Keratinocyte (primary cell): ENCODE data around the gene PLPP3. TPM values are rescaled to one million over a fixed set of nuclear protein-coding genes. Genes with fewer than 3 reads are reported as not detected.

Experiments
- DNase-seq: peaks from one replicate; pipeline ENCODE4 v3.0.0-alpha.2; 2011; ENCODE audit warnings: low read depth, missing footprints, low spot score
- FAIRE-seq: peaks from 2 replicates; lab custom pipeline; 2011; peaks lifted over from hg19 to GRCh38; lab: Jason Lieb, UNC
- H2AFZ ChIP-seq: 2 replicates; pipeline ENCODE4 v1.6.0; 2012; ENCODE audit warnings: low read length, control low read depth, inconsistent platforms; ENCODE audit not compliant: control insufficient read depth
- H3K27ac ChIP-seq: 2 replicates; pipeline ENCODE4 v1.5.1; 2011; ENCODE audit warnings: low read length; ENCODE audit not compliant: control insufficient read depth, insufficient read depth
- H3K27me3 ChIP-seq: 3 replicates; pipeline ENCODE4 v1.6.0; 2011; ENCODE audit warnings: low read length; ENCODE audit not compliant: control insufficient read depth, insufficient read depth; ENCODE audit errors: extremely low read depth
- H3K36me3 ChIP-seq, 2 experiments: 2 replicates in 1 of 2; 3 replicates in 1 of 2; pipeline ENCODE4 v1.5.1; 2011; ENCODE audit warnings: low read length in 2 of 2, mild to moderate bottlenecking in 1 of 2; ENCODE audit not compliant: control insufficient read depth in 2 of 2, insufficient read depth in 2 of 2; ENCODE audit errors: extremely low read depth in 1 of 2
- H3K4me1 ChIP-seq: 3 replicates; pipeline ENCODE4 v1.5.1; 2011; ENCODE audit warnings: low read length; ENCODE audit not compliant: control insufficient read depth, insufficient read depth; ENCODE audit errors: extremely low read depth
- H3K4me2 ChIP-seq: 3 replicates; pipeline ENCODE4 v1.6.0; 2011; ENCODE audit warnings: low read depth, low read length; ENCODE audit not compliant: control insufficient read depth, insufficient read depth; ENCODE audit errors: extremely low read depth
- H3K4me3 ChIP-seq, 3 experiments: fragments of 200-600 bp in 1 of 3; sonication (generic) in 1 of 3; 2 replicates in 2 of 3; 3 replicates in 1 of 3; pipeline ENCODE4 v1.5.1; 2011 to 2016; ENCODE audit warnings: low read length in 3 of 3, mild to moderate bottlenecking in 3 of 3, control low read depth in 2 of 3, inconsistent platforms in 1 of 3, low read depth in 1 of 3, mixed read lengths in 1 of 3, mixed run types in 1 of 3, moderate library complexity in 1 of 3; ENCODE audit not compliant: control insufficient read depth in 2 of 3, insufficient read depth in 2 of 3; ENCODE audit errors: extremely low read depth in 1 of 3
- H3K79me2 ChIP-seq: 2 replicates; pipeline ENCODE4 v1.6.0; 2012; ENCODE audit warnings: low read length; ENCODE audit not compliant: control insufficient read depth, insufficient read depth
- H3K9ac ChIP-seq: 3 replicates; pipeline ENCODE4 v1.6.0; 2011; ENCODE audit warnings: low read length; ENCODE audit not compliant: control insufficient read depth, insufficient read depth; ENCODE audit errors: extremely low read depth
- H3K9me1 ChIP-seq: 3 replicates; pipeline ENCODE4 v1.6.0; 2011; ENCODE audit warnings: low read length; ENCODE audit not compliant: control insufficient read depth, insufficient read depth; ENCODE audit errors: extremely low read depth
- H3K9me3 ChIP-seq: 2 replicates; pipeline ENCODE4 v1.5.1; 2012; ENCODE audit warnings: low read depth, low read length; ENCODE audit not compliant: control insufficient read depth
- H4K20me1 ChIP-seq: 3 replicates; pipeline ENCODE4 v1.6.0; 2011; ENCODE audit warnings: low read length; ENCODE audit not compliant: control insufficient read depth, insufficient read depth; ENCODE audit errors: extremely low read depth
- EZH2 ChIP-seq: IDR thresholded peaks from one replicate; pipeline ENCODE4 v1.6.1; 2012; ENCODE audit warnings: inconsistent platforms, mild to moderate bottlenecking, low read length, moderate library complexity
- dilution Hi-C: fragments of 300-500 bp; cut with MboI; formaldehyde crosslinking; loops from one replicate; pipeline ENCODE4 v1.7.0; 2020; ENCODE audit warnings: low sequenced_read_pairs; ENCODE audit not compliant: extremely low pct_ligation_motif_present
- polyA plus RNA-seq, 5 experiments: library from polyadenylated mRNA; depleted of rRNA in 3 of 5; stranded (reverse) in 3 of 5; stranded (forward) in 1 of 5; unstranded in 1 of 5; fragments of >200 nt; gene quantifications; 1 replicate in 1 of 5; 2 replicates in 3 of 5; 3 replicates in 1 of 5; pipeline versions ENCODE4 v1.2.1 to v1.2.3, GENCODE V29; 2011 to 2012; ENCODE audit warnings: missing spikeins in 2 of 5, low read depth in 1 of 5, low replicate concordance in 1 of 5
- TF ChIP-seq, protein P1 (sequence below), 3 experiments: IDR thresholded peaks in 1 of 3; conservative IDR thresholded peaks in 1 of 3; optimal IDR thresholded peaks in 1 of 3; 2 replicates in 2 of 3; 3 replicates in 1 of 3; pipeline versions ENCODE3 to v1.5.1; 2011; ENCODE audit warnings: low read length in 3 of 3, mild to moderate bottlenecking in 3 of 3, moderate library complexity in 2 of 3, control low read depth in 1 of 3, inconsistent platforms in 1 of 3; ENCODE audit not compliant: insufficient read depth in 2 of 3; ENCODE audit errors: extremely low read depth in 1 of 3

The PLPP3 gene
- polyA plus RNA-seq, 1 donor (not counting 4 experiments of a cell fraction or from before 2014, with no cell fraction given), result 4.0 TPM

- H3K9me3 ChIP-seq, result no peaks in the 10 kb centered on the region
- TF ChIP-seq, protein P1, sequence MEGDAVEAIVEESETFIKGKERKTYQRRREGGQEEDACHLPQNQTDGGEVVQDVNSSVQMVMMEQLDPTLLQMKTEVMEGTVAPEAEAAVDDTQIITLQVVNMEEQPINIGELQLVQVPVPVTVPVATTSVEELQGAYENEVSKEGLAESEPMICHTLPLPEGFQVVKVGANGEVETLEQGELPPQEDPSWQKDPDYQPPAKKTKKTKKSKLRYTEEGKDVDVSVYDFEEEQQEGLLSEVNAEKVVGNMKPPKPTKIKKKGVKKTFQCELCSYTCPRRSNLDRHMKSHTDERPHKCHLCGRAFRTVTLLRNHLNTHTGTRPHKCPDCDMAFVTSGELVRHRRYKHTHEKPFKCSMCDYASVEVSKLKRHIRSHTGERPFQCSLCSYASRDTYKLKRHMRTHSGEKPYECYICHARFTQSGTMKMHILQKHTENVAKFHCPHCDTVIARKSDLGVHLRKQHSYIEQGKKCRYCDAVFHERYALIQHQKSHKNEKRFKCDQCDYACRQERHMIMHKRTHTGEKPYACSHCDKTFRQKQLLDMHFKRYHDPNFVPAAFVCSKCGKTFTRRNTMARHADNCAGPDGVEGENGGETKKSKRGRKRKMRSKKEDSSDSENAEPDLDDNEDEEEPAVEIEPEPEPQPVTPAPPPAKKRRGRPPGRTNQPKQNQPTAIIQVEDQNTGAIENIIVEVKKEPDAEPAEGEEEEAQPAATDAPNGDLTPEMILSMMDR (optimal IDR thresholded peaks at IDR 0.05 in 1 of 3, IDR thresholded peaks at IDR 0.05 in 1 of 3, conservative IDR thresholded peaks at IDR 0.05 in 1 of 3; ENCODE audit: extremely low read depth in 1 of 3, insufficient read depth in 2 of 3, low read length in 3 of 3), result no peak
- no peak for TF ChIP-seq EZH2
- H3K27ac ChIP-seq, result no peak overlapping the region
- no peaks in the 10 kb centered on the region for H3K27me3 ChIP-seq
- dilution Hi-C loops, result no loop called here
- no peak for DNase-seq
- no peak for FAIRE-seq
- H3K36me3 ChIP-seq, result no peaks in the 10 kb centered on the region
- no peak overlapping the region for H2AFZ ChIP-seq
- H3K9ac ChIP-seq, result no peak overlapping the region
- H4K20me1 ChIP-seq, result no peaks in the 10 kb centered on the region
- H3K4me2 ChIP-seq, result no peak overlapping the region
- no peak overlapping the region for H3K4me3 ChIP-seq
- no peaks in the 10 kb centered on the region for H3K9me1 ChIP-seq
- peaks cover 3% of the 10 kb centered on the region for H3K4me1 ChIP-seq
- H3K79me2 ChIP-seq, result no peaks in the 10 kb centered on the region
These were observed 28.5 kb downstream of the PLPP3 start for GRCh38 chr1:56550859-56551188.

GRCh38 chr1:56550138-56550858 is 29.1 kb downstream of the PLPP3 start:
- Histone ChIP-seq H3K4me1 (peaks cover 3% of the 10 kb centered on the region), H3K79me2 (no peaks in the 10 kb centered on the region), H3K27ac (no peak overlapping the region), H3K27me3 (no peaks in the 10 kb centered on the region), H3K9ac (no peak overlapping the region), H3K9me1 (no peaks in the 10 kb centered on the region), H3K9me3 (no peaks in the 10 kb centered on the region), H2AFZ (no peak overlapping the region), H3K4me2 (no peak overlapping the region), H3K4me3 (no peak overlapping the region), H3K36me3 (no peaks in the 10 kb centered on the region), H4K20me1 (no peaks in the 10 kb centered on the region)
- dilution Hi-C loops, result no loop called here
- DNase-seq (no peak), FAIRE-seq (no peak)
- TF ChIP-seq EZH2, result no peak
- TF ChIP-seq, protein P1 (optimal IDR thresholded peaks at IDR 0.05 in 1 of 3, IDR thresholded peaks at IDR 0.05 in 1 of 3, conservative IDR thresholded peaks at IDR 0.05 in 1 of 3; ENCODE audit: extremely low read depth in 1 of 3, insufficient read depth in 2 of 3, low read length in 3 of 3), result no peak
